Non-pigmented ciliary epithelial cell (primary cell): ENCODE data around the gene STARD7.
"Not testable (repeated sequence)": the region's sequence is repeated elsewhere in the genome, so short reads cannot be mapped to it uniquely, and the experiment has no call there.

Source experiments
- DNase-seq: peaks from one replicate; pipeline ENCODE4 v3.0.0-alpha.2; 2010; ENCODE audit warnings: low read depth

STARD7 gene

DNA sequence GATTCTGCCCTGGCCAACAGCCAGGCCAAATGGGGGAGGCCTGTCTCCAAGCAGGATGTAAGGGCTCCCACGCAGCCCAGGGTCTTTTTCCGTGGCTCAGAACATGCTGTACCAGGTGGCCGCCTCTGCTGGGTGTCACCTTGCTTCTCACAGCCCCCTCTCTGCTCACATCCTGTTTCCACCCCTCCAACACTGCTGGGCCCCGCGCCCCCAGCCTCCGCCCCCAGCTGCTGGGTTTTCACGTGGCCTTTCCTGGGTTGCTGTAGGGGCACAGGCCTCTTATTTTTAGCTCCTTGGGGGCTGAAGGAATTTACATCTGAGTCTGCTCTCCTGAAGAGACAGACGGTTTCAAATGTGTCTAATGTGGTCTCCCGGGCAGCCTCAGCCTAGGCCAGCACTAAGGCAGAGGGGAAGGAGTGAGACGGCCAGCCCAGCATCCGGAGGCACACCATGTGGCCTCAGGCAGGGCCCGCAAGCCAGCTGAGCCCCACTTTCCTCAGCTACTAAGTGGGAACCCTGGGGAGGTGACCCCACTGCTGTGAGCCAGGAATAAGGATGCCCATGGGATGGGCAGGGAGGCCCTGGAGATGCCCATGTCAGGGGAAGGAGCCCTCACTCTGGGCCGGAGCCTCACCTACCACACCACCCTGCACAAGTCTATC, 44.7 kb downstream of the STARD7 start:
- no peak for DNase-seq

DNA sequence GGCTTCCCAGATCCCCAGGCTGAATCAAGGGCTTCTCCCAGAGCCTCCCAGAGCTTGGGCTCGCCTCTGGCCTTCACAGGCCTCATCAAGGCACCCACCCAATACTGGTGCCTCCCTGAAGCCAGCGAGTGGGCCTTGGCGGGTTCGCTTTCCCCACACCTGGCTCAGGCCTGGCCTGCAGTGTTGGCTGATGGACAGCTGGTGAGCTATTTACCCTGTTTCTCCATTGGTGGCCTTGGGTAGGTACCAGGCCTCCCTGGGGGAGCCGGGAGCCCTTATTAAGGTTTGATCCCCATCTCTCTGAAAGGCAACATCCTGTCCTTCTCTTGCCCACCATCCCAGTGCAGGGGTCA, 45.2 kb downstream of the STARD7 start:
- DNase-seq = no peak

DNA sequence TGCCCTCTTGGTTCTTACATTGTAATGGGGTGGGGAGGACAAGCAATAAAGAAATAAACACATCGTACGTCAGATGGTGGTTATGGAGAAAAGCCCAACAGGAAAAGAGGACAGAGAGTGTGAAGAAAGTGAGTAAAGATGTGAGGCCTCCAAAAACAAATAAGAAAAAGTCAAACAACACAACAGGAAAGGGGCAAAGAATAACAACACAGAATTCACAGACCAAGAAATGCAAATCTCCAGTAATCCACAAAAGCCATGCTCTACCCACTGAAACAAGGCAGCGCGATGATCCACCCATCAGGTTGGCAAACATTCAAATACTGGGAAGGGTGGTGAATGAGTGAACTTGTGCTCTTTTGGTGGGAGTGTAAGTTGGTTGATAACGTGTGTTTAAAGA, 46.7 kb downstream of the STARD7 start:
- DNase-seq = no peak

- DNase-seq = not testable (repeated sequence)
Measured at GRCh38 chr2:96160366-96160765, 48.3 kb downstream of the STARD7 start.

- no peak for DNase-seq
Measured at GRCh38 chr2:96159084-96159830, 49.4 kb downstream of the STARD7 start.

DNA sequence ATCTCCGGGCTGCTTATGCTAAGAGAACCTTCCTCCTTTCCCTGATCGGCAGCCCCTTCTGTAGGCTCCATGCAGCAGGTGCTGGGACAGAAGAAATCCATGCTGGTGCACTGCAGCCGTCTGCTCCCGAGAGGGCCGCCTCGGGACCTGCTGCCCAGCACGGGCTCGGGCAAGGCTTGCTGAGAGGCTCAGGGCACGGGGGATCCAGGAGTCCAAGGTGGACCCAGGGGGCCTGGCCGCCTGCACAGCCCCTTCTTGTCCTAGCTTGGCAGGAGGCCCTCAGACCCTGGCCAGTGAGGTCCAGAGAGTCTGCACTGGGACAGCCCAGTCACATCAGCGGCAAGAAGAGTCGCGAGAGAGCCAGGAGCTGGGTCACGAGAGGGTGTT, 50.1 kb downstream of the STARD7 start:
- no peak for DNase-seq

DNA sequence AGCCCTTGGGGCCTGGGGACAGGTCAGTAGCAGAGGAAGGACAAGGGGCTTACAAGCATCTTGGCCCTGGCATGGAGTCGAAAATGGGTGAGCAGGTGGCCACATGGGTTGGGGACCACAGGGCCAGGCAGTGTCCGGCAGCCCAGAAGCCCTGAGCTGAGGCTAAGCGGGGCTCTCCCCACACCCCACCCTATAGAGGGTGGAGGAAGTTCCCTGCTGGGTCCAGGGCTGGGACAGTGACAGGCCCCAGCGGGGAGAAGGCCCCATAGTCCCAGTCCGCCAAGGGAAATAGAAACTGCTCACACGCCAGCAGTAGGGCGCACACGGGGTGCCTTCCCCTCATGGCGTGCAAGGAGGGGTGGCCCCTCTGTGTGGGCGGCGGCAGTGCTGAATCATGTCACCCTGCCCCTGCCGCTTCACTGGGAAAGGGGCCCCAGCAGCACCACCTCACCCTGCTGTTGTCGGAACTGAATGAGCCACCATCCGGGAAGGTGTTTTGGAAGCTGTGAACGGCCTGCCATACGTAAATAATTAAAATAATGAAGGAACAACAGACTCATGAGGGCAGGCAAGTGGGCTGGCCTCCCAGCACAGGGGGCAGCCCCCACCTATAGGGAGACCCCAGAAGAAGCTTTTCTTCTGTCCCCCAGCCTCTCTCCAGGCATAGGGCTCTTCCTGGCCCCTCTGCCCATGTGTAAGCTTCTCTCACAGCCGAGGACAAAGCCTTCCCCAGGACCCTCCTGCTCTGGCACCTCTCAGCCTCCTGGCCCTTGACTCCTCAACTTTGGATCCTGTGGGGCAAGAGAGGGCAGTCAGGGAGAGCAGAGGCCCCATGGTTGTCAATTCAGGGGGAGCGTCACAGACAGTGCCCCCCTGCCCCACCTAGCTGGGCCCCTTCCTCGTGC, 50.7 kb downstream of the STARD7 start:
- DNase-seq = no peak

- no peak for DNase-seq
Measured at GRCh38 chr2:96156926-96157648, 51.5 kb downstream of the STARD7 start.

DNA sequence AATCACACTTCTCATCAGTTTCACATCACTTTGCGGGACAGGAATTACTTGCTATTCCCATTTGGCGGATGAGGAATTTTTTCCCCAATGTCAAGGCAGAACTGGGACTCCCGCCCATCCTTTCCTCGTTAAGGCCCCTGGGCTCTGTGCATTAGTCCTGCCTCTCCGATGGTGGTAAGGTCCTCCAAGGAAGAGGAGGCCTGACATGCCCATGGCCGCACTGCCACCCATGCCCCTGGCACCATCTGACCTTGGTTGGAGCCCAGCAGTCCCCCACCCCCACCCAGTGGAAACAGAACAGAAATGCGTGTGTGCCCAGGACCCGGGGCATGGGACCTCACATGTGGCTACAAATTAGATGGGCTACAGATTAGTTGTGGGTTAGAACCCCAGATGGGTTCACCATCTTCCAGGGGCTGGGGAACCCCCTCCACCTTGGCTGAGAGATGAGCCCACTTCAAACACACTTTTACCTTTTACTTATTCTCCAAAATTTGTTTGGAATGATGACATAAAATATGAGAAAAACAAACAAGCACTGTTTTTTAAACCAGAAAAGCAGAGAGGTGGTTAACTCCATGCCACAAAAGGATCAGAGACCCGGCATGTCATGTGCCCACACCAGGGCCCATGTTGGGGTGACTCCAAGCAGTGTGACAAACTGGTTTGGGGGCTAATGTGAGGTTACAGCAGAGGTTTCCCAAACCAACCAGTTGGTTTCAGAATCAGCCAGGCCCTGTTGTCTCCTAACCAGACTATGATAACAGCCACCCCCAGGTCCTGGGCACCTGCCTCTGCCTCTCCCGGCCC, 52.4 kb downstream of the STARD7 start:
- DNase-seq = no peak

- no peak for DNase-seq
Measured at GRCh38 chr2:96154506-96155380, 53.9 kb downstream of the STARD7 start.

GRCh38 chr2:96153991-96154431, 54.6 kb downstream of the STARD7 start:
- DNase-seq = no peak

DNA sequence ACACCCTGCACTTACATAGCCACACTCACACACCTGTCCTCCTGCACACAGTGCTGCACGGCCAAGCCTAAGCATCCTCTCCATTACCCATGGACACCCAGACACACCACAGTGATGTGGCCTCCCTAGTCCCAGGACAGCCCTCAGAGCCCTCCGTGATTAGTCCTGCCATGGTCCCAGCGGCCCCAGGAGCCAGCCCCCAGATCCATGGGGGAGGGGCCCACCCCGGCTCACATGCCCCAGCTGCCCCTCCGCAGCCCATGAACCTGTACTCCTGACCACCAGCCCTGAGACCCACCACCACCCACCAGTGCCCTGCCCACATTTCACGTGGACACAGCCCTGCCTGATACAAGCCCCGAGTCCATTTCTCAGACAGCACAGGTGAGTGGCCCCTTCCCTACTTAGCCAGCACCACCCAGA, 55.3 kb downstream of the STARD7 start:
- no peak for DNase-seq

- no peak for DNase-seq
Measured at GRCh38 chr2:96152304-96153161, 56.1 kb downstream of the STARD7 start.

GRCh38 chr2:96151595-96152303, 56.9 kb downstream of the STARD7 start:
- DNase-seq = no peak

DNA sequence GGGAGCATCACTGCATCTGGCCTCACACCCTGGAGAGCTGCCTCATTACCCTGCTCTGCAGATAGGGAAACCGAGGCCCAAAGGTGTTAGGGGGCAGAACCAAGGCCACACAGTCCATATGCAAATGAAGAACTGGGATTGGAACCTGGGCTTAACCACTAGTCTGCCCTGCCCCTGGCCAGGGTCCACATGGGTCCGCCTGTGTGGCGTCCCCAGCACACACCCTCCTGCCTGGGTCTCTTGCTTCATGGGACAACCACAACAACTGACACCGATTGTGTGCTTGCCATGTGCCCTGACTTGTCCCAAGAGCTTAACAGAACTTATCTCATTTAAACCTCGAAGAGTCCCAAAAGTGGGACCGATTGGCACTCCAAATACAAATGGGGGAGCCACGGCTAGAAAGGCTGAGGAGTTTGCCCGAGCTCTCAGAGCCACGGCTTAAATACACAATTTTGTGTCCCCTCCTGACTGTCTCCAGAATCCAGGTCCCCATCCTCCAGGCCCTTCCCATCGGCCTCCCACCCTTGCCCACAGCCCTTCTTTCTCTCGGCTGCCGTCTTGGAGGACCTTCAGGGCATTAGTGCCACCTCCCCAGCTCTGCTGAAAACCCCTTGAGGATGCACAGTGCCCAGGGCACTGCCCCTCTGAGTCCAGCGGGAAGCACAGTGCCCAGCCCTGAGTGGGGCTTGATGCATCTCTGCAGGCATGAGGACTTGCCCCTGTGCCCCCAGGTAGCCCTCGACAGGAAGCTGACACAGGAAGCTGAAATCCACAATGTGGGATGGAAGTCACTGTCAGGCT, 57.6 kb downstream of the STARD7 start:
- no peak for DNase-seq

- DNase-seq = no peak
Measured at GRCh38 chr2:96150007-96150640, 58.5 kb downstream of the STARD7 start.
